Activated CD4-positive, alpha-beta memory T cell treated with anti-CD3 and anti-CD28 coated beads, Interleukin-2, amount 10 ng/mL, durations not matched to agents 7 days and 5 days (primary cell): ENCODE results near the gene GRIP1. TPM values are rescaled to one million over a fixed set of nuclear protein-coding genes. Genes with fewer than 3 reads are reported as not detected.
"Not testable (repeated sequence)": the region's sequence is repeated elsewhere in the genome, so short reads cannot be mapped to it uniquely, and the experiment has no call there.

ENCODE experiments used
- CTCF ChIA-PET: fragments of 350-600 bp; sonication (Branson Sonifier 250); formaldehyde crosslinking; loops from one replicate; lab custom pipeline; 2021; ENCODE audit warnings: antibody characterized with exemption, inconsistent platforms; lab: Charles Lee
- POLR2A ChIA-PET: fragments of 350-600 bp; sonication (Branson Sonifier 250); formaldehyde crosslinking; loops from one replicate; lab custom pipeline; 2021; ENCODE audit warnings: antibody characterized with exemption; lab: Charles Lee
- DNase-seq: peaks from one replicate; pipeline ENCODE4 v3.0.0-alpha.2; 2020
- H3K27ac Mint-ChIP-seq: one replicate; pipeline ENCODE4 v1.8.0; 2021; ENCODE audit warnings: mild to moderate bottlenecking, mixed read lengths
- H3K27me3 Mint-ChIP-seq: one replicate; pipeline ENCODE4 v1.8.0; 2021; ENCODE audit warnings: mixed read lengths
- H3K36me3 Mint-ChIP-seq: one replicate; pipeline ENCODE4 v1.8.0; 2021; ENCODE audit warnings: low read depth, mixed read lengths
- H3K4me1 Mint-ChIP-seq: one replicate; pipeline ENCODE4 v1.8.0; 2021; ENCODE audit warnings: mixed read lengths
- H3K4me3 Mint-ChIP-seq: one replicate; pipeline ENCODE4 v1.8.0; 2021; ENCODE audit warnings: mild to moderate bottlenecking, mixed read lengths
- H3K9me3 Mint-ChIP-seq: one replicate; pipeline ENCODE4 v1.8.0; 2021; ENCODE audit warnings: mixed read lengths
- total RNA-seq, 2 experiments: library from RNA; stranded (reverse); gene quantifications; one replicate each; pipeline ENCODE4 v1.2.3, GENCODE V29; 2021

The GRIP1 gene
- total RNA-seq, 2 experiments from 2014 or later, result 0.18 to 0.35 TPM

GRCh38 chr12:66502911-66503310, 176.0 kb downstream of the GRIP1 start:
- CTCF ChIA-PET, result no interaction called here
- H3K27me3 Mint-ChIP-seq, result no peaks in the 10 kb centered on the region
- H3K9me3 Mint-ChIP-seq, result no peaks in the 10 kb centered on the region
- H3K4me3 Mint-ChIP-seq, result no peak overlapping the region
- DNase-seq, result no peak
- no peaks in the 10 kb centered on the region for H3K4me1 Mint-ChIP-seq
- no peak overlapping the region for H3K27ac Mint-ChIP-seq
- POLR2A ChIA-PET, result no interaction called here
- no peaks in the 10 kb centered on the region for H3K36me3 Mint-ChIP-seq

DNA sequence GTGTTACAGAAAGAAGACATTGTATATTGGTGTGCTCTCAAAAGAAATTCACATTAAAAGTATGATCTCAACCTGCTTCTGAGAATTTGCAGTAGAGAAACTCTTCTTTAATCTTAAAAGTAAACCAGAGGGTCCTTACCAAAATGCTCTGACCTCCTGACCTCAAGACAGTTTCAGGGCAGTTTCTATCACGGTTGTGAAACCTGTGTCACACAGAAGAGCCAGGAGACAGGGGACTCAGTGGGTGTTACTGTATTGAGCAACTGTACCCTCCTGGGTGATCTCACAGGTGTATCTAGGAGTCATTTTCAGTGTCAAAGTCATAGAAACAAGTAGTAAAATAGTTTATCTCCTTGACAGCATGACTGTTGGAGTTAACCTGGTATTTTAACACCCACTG, 178.0 kb downstream of the GRIP1 start:
- POLR2A ChIA-PET, result no interaction called here
- no peak for DNase-seq
- Mint-ChIP-seq H3K27me3 (peaks cover 2% of the 10 kb centered on the region), H3K4me1 (no peaks in the 10 kb centered on the region), H3K4me3 (no peak overlapping the region), H3K27ac (no peak overlapping the region), H3K9me3 (no peaks in the 10 kb centered on the region), H3K36me3 (no peaks in the 10 kb centered on the region)
- CTCF ChIA-PET, result no interaction called here

DNA sequence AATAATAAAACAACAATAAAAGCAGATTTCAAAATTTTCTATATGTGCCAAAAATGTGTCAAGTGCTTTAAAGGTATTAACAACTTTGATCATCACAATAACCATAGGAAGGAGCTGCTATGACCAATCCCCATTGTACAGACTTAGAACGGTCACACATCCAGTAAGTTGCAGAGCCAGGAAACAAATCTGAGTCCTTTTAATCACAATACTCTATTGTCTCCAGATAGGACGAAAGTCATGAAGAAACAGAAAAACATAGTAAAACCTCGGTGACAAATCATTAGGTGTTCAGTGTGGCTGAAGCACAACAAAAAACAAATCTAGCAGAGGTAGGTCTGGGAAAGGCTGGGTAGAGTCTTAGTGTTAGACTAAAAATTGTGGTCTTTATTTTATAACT, 178.8 kb downstream of the GRIP1 start:
- no peak overlapping the region for H3K4me3 Mint-ChIP-seq
- H3K9me3 Mint-ChIP-seq, result no peaks in the 10 kb centered on the region

GRCh38 chr12:66499000-66499399, 179.9 kb downstream of the GRIP1 start:
- no peaks in the 10 kb centered on the region for H3K9me3 Mint-ChIP-seq
- no peak overlapping the region for H3K27ac Mint-ChIP-seq
- no peak for DNase-seq
- H3K27me3 Mint-ChIP-seq, result peaks cover 2% of the 10 kb centered on the region
- H3K4me1 Mint-ChIP-seq, result no peaks in the 10 kb centered on the region
- no peak overlapping the region for H3K4me3 Mint-ChIP-seq
- H3K36me3 Mint-ChIP-seq, result no peaks in the 10 kb centered on the region
- ChIA-PET POLR2A (no interaction called here), CTCF (no interaction called here)

More for the DNA sequence above, 178.8 kb downstream of the GRIP1 start:
- no peaks in the 10 kb centered on the region for H3K4me1 Mint-ChIP-seq
- no peak overlapping the region for H3K27ac Mint-ChIP-seq
- ChIA-PET POLR2A (no interaction called here), CTCF (no interaction called here)
- no peak for DNase-seq
- H3K27me3 Mint-ChIP-seq, result peaks cover 2% of the 10 kb centered on the region
- no peaks in the 10 kb centered on the region for H3K36me3 Mint-ChIP-seq

DNA sequence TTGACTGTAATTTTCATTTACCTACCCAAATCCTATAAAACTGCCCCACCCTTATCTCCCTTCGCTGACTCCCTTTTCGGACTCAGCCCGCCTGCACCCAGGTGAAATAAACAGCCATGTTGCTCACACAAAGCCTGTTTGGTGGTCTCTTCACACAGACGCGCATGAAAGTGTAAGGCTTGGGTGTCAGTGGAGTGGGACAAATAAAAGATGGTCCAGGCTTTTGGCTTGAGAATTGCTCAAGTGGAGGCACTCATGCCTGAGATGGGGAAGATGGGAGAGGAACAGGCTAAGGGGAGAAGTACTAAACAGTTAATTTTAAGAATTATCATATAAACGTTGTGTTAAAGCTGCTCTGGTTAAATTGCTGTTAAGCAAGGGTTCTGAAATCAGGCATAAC, 180.8 kb downstream of the GRIP1 start:
- POLR2A ChIA-PET, H3K4me3 Mint-ChIP-seq, CTCF ChIA-PET, H3K4me1 Mint-ChIP-seq, H3K27me3 Mint-ChIP-seq, H3K36me3 Mint-ChIP-seq, H3K9me3 Mint-ChIP-seq, H3K27ac Mint-ChIP-seq, DNase-seq: not testable (repeated sequence)

DNA sequence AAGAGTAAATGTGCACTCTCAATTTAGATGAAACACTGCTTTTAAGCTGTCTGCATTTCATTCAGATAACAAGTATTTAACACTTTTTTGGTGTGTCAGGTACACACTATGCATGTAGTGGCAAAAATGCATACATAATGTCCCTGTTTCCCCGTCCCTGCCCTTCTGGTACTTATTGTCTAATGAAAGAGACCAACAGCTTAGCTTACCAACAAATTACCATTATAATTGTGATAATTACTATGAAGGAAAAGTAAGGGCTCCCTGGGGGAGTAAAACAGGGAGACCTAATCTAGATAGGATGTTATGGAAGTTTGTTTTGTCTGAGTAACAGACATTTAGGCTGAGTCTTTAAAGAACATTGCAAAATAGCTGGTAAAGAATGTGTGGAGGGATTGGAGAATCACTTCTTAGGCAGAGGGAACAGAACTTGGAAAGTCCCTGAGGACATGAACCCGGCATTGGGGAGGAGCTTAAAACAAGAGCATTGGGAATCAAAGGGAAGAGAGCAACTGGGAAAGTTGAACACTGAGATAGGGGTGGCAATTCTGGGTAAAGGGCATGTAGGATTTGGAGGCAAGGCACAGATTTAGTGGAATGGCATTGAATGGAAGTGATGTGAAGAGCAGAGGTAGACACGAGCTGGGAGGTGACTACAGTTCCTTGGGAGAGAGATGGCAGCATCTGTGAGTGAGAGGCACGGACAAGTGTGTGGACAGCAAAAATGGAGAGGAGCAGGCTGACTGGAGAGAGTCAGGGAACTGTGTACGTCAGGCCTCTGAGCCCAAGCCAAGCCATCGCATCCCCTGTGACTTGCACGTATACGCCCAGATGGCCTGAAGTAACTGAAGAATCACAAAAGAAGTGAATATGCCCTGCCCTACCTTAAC, 181.6 kb downstream of the GRIP1 start:
- H3K27me3 Mint-ChIP-seq, result peaks cover 2% of the 10 kb centered on the region
- H3K4me3 Mint-ChIP-seq, result no peak overlapping the region
- no peaks in the 10 kb centered on the region for H3K4me1 Mint-ChIP-seq
- H3K9me3 Mint-ChIP-seq, result no peaks in the 10 kb centered on the region
- ChIA-PET CTCF (no interaction called here), POLR2A (no interaction called here)
- no peak for DNase-seq
- no peaks in the 10 kb centered on the region for H3K36me3 Mint-ChIP-seq
- H3K27ac Mint-ChIP-seq, result no peak overlapping the region

GRCh38 chr12:66496595-66496994, 182.3 kb downstream of the GRIP1 start:
- Mint-ChIP-seq H3K27ac (no peak overlapping the region), H3K9me3 (no peaks in the 10 kb centered on the region), H3K4me3 (no peak overlapping the region), H3K4me1 (no peaks in the 10 kb centered on the region), H3K36me3 (no peaks in the 10 kb centered on the region), H3K27me3 (peaks cover 3% of the 10 kb centered on the region)
- DNase-seq, result no peak
- CTCF ChIA-PET, result no interaction called here
- POLR2A ChIA-PET, result no interaction called here

- ChIA-PET POLR2A (no interaction called here), CTCF (no interaction called here)
- peaks cover 3% of the 10 kb centered on the region for H3K27me3 Mint-ChIP-seq
- no peak overlapping the region for H3K27ac Mint-ChIP-seq
- H3K4me3 Mint-ChIP-seq, result no peak overlapping the region
- H3K36me3 Mint-ChIP-seq, result no peaks in the 10 kb centered on the region
- H3K9me3 Mint-ChIP-seq, result no peaks in the 10 kb centered on the region
- H3K4me1 Mint-ChIP-seq, result no peaks in the 10 kb centered on the region
- no peak for DNase-seq
These were observed 183.2 kb downstream of the GRIP1 start for GRCh38 chr12:66495709-66496108.

DNA sequence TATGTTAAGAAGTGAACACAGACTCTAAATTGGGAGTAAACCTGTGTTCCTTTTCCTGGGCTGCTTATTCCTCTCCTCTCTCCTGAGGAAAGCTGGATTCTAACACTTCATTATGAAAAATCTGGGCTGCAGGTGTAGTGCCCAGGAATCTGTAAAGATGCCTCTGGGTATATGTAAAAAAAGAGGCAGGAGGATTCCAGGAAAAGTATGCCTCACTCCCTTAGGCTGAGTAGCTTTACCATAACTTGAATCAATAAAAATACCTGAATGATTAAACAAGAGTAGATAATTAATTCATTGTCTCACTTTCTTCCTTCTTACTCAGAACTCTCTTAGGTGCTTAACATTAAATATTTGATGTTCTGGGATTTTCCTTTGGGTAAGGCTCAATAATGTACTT, 185.1 kb downstream of the GRIP1 start:
- ChIA-PET CTCF (no interaction called here), POLR2A (no interaction called here)

DNA sequence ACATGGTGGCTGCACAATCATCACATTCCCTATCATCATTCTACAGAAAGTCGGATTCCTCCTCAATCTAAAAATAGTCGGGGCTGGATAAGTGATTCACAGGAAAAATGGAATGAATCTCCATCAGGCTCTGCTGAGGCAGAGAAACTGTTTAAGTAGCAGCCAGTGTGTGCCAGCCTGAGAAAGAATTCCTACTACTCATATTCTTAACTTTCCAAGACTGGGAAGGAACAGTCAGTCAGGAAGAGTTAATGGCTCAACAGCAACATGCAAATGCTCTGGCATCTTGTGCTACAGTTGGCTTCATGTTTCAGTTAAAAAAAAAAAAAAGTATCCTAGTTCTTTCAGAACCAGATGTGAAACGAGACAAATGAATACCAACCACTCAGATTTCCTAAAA, 187.0 kb downstream of the GRIP1 start:
- ChIA-PET POLR2A (no interaction called here), CTCF (no interaction called here)
- H3K4me3 Mint-ChIP-seq, result no peak overlapping the region
- no peaks in the 10 kb centered on the region for H3K4me1 Mint-ChIP-seq
- H3K36me3 Mint-ChIP-seq, result no peaks in the 10 kb centered on the region
- no peak overlapping the region for H3K27ac Mint-ChIP-seq
- no peaks in the 10 kb centered on the region for H3K9me3 Mint-ChIP-seq
- peaks cover 8% of the 10 kb centered on the region for H3K27me3 Mint-ChIP-seq
- DNase-seq, result no peak

More for the DNA sequence above, 185.1 kb downstream of the GRIP1 start:
- H3K9me3 Mint-ChIP-seq, result no peaks in the 10 kb centered on the region
- no peak for DNase-seq
- no peak overlapping the region for H3K4me3 Mint-ChIP-seq
- H3K27ac Mint-ChIP-seq, result no peak overlapping the region
- no peaks in the 10 kb centered on the region for H3K4me1 Mint-ChIP-seq
- no peaks in the 10 kb centered on the region for H3K36me3 Mint-ChIP-seq
- peaks cover 6% of the 10 kb centered on the region for H3K27me3 Mint-ChIP-seq

DNA sequence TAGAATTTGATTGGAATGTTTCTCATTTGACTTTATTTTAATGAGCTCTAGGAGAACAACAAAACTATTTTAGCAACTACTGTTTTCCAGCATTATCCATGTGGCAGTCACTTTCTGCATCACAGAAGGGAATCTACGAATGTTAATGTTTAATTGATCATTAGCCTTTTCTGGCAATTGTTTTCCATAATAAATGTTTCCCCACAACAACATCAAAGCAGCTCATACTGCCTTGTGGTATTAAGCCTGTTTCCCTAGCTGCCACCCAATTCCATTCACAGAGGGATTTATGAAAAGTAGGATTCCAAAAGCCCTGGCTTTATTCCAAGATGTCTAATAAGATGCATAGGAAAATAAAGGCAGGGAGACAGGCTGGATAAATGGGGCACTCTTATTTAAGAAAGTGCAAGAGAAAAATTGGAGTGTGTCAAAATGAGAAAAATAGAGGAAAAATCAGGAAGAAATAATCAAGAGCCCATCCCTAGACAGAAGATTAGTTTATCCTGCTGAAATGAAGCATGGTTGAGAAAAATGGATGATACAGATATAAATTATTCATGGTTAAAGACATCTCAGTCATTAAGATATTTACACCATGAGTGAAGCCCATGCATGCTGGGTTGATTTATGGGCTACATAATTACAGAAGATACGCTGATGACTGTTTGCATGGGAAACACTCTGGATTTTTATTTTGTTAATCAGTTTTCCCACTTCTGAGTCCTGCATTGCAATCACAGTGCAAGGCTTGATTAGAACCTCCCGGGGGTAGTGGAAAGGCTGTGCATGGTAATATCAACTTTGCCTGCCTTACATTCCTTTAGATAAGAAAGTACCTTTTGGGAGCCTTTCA, 196.3 kb downstream of the GRIP1 start:
- Mint-ChIP-seq H3K4me1 (no peaks in the 10 kb centered on the region), H3K27ac (no peak overlapping the region), H3K36me3 (no peaks in the 10 kb centered on the region), H3K27me3 (peaks cover 3% of the 10 kb centered on the region), H3K9me3 (peaks cover 5% of the 10 kb centered on the region), H3K4me3 (no peak overlapping the region)
- CTCF ChIA-PET, result no interaction called here
- no peak for DNase-seq
- POLR2A ChIA-PET, result no interaction called here

- Mint-ChIP-seq H3K36me3 (no peaks in the 10 kb centered on the region), H3K4me1 (no peaks in the 10 kb centered on the region), H3K9me3 (no peaks in the 10 kb centered on the region), H3K27me3 (no peaks in the 10 kb centered on the region), H3K4me3 (no peak overlapping the region), H3K27ac (no peak overlapping the region)
- no peak for DNase-seq
- POLR2A ChIA-PET, result no interaction called here
- CTCF ChIA-PET, result no interaction called here
These were observed 210.9 kb downstream of the GRIP1 start for GRCh38 chr12:66467932-66468331.

- CTCF ChIA-PET, result no interaction called here
- POLR2A ChIA-PET, result no interaction called here
- H3K27ac Mint-ChIP-seq, result no peak overlapping the region
- no peak for DNase-seq
- no peaks in the 10 kb centered on the region for H3K36me3 Mint-ChIP-seq
- H3K27me3 Mint-ChIP-seq, result no peaks in the 10 kb centered on the region
- H3K9me3 Mint-ChIP-seq, result no peaks in the 10 kb centered on the region
- no peaks in the 10 kb centered on the region for H3K4me1 Mint-ChIP-seq
- H3K4me3 Mint-ChIP-seq, result no peak overlapping the region
These were observed 217.5 kb downstream of the GRIP1 start for GRCh38 chr12:66461331-66461730.
